HCT116 (cell line): ENCODE data around the gene ADGRG6. TPM values are rescaled to one million over a fixed set of nuclear protein-coding genes. Genes with fewer than 3 reads are reported as not detected.

Experiments
- ATAC-seq: fragments of 200-7000 bp; cut with Tn5 transposase; 2 replicates; pipeline ENCODE4 v1.9.1; 2020; ENCODE audit warnings: mild to moderate bottlenecking, moderate library complexity
- BruUV-seq: library from RNA; stranded (reverse); fragments of 400-500 nt; replicated peaks from 2 replicates; lab custom pipeline; 2021; lab: Mats Ljungman, UMichigan
- CTCF ChIA-PET: fragments of 300-600 bp; sonication (Branson Sonifier 250); formaldehyde crosslinking; loops from one replicate; lab custom pipeline; 2021; ENCODE audit warnings: antibody characterized with exemption; lab: Charles Lee
- POLR2A ChIA-PET: fragments of 300-600, 350-600 bp; sonication (Branson Sonifier 250); formaldehyde crosslinking; loops from one replicate; lab custom pipeline; 2021; ENCODE audit warnings: antibody characterized with exemption; lab: Charles Lee
- RAD21 ChIA-PET, 2 experiments: fragments of 300-600 bp; sonication (Branson Sonifier 250); formaldehyde crosslinking; loops; one replicate each; lab custom pipeline; 2023; ENCODE audit warnings: low total read pairs in 2 of 2; ENCODE audit not compliant: uncharacterized antibody in 2 of 2, unreplicated experiment in 2 of 2, low non-redundant PET in 1 of 2; lab: Charles Lee
- DNase-seq: peaks from one replicate; pipeline ENCODE4 v3.0.0-alpha.2; 2010; ENCODE audit warnings: low read depth, low spot score
- H2AFZ ChIP-seq: fragments of 200-600 bp; shearing (Covaris generic), sonication (generic); 2 replicates; pipeline ENCODE4 v1.6.1; 2017; ENCODE audit warnings: low read depth, mixed run types, mixed read lengths, antibody characterized with exemption, low read length; ENCODE audit not compliant: poor library complexity, severe bottlenecking
- H3K27ac ChIP-seq: 2 replicates; pipeline ENCODE4 v1.5.1; 2012; ENCODE audit warnings: low read depth, low read length
- H3K27me3 ChIP-seq: fragments of 200-600 bp; sonication (generic); 2 replicates; pipeline ENCODE4 v1.6.1; 2016; ENCODE audit warnings: mixed run types, low read length, mixed read lengths; ENCODE audit not compliant: insufficient read depth
- H3K36me3 ChIP-seq, 2 experiments: fragments of 200-500 bp in 1 of 2; fragments of 200-600 bp in 1 of 2; sonication (Bioruptor generic) in 1 of 2; sonication (generic) in 1 of 2; 2 replicates each; pipeline versions ENCODE4 v1.5.1 to v1.6.1; 2014 to 2016; ENCODE audit warnings: low read length in 2 of 2, inconsistent platforms in 1 of 2, mixed read lengths in 1 of 2, mixed run types in 1 of 2; ENCODE audit not compliant: insufficient read depth in 2 of 2, control insufficient read depth in 1 of 2
- H3K4me1 ChIP-seq, 2 experiments: fragments of 200-600 bp in 1 of 2; sonication (generic) in 1 of 2; 2 replicates each; pipeline versions ENCODE4 v1.5.1 to v1.6.1; 2012 to 2017; ENCODE audit warnings: low read length in 2 of 2, inconsistent platforms in 1 of 2, mild to moderate bottlenecking in 1 of 2, mixed read lengths in 1 of 2, mixed run types in 1 of 2, moderate library complexity in 1 of 2; ENCODE audit not compliant: insufficient read depth in 2 of 2, control insufficient read depth in 1 of 2
- H3K4me2 ChIP-seq: fragments of 200-600 bp; sonication (generic); 2 replicates; pipeline ENCODE4 v1.6.1; 2017; ENCODE audit warnings: mixed run types, low read length, mixed read lengths
- H3K4me3 ChIP-seq, 2 experiments: fragments of 200-600 bp in 1 of 2; sonication (generic) in 1 of 2; replicated peaks in 1 of 2; 2 replicates each; pipeline ENCODE4 v1.5.1; 2011 to 2016; ENCODE audit warnings: low read length in 2 of 2, control low read depth in 1 of 2, low read depth in 1 of 2, mild to moderate bottlenecking in 1 of 2, mixed read lengths in 1 of 2, mixed run types in 1 of 2
- H3K79me2 ChIP-seq: fragments of 200-600 bp; sonication (generic); 2 replicates; pipeline ENCODE4 v1.6.1; 2017; ENCODE audit warnings: mild to moderate bottlenecking, mixed run types, low read length, moderate library complexity, mixed read lengths; ENCODE audit not compliant: insufficient read depth
- H3K9ac ChIP-seq: fragments of 200-600 bp; sonication (generic); 2 replicates; pipeline ENCODE4 v1.6.1; 2016; ENCODE audit warnings: low read length, mixed read lengths
- H3K9me2 ChIP-seq: fragments of 200-600 bp; sonication (generic), shearing (Covaris generic); 2 replicates; pipeline ENCODE4 v1.6.1; 2017; ENCODE audit warnings: mixed run types, mild to moderate bottlenecking, moderate library complexity; ENCODE audit not compliant: insufficient read depth
- H3K9me3 ChIP-seq, 2 experiments: fragments of 200-500 bp in 1 of 2; fragments of 200-600 bp in 1 of 2; sonication (Bioruptor generic) in 1 of 2; sonication (generic) in 1 of 2; 2 replicates each; pipeline ENCODE4 v1.6.1; 2014 to 2017; ENCODE audit warnings: low read length in 2 of 2, mixed read lengths in 2 of 2, inconsistent platforms in 1 of 2, low read depth in 1 of 2, mild to moderate bottlenecking in 1 of 2, mixed run types in 1 of 2, moderate library complexity in 1 of 2; ENCODE audit not compliant: control insufficient read depth in 1 of 2, insufficient read depth in 1 of 2
- H4K20me1 ChIP-seq: fragments of 200-600 bp; sonication (generic), shearing (Covaris generic); 2 replicates; pipeline ENCODE4 v1.6.1; 2017; ENCODE audit warnings: mixed run types, mild to moderate bottlenecking, moderate library complexity; ENCODE audit not compliant: insufficient read depth
- EGR1 ChIP-seq: IDR thresholded peaks from 2 replicates; pipeline ENCODE4 v1.6.1; 2012; ENCODE audit warnings: low read depth
- ELF1 ChIP-seq: IDR thresholded peaks from 2 replicates; pipeline ENCODE4 v1.6.1; 2012; ENCODE audit warnings: low read depth, borderline replicate concordance
- EZH2phosphoT487 ChIP-seq: fragments of 200-600 bp; IDR thresholded peaks from 2 replicates; pipeline ENCODE4 v1.6.1; 2018; ENCODE audit warnings: antibody characterized with exemption, borderline replicate concordance
- SP1 ChIP-seq: IDR thresholded peaks from 2 replicates; pipeline ENCODE4 v1.6.1; 2012; ENCODE audit warnings: low read depth
- ZFX ChIP-seq: fragments of 450-650 bp; IDR thresholded peaks from 2 replicates; pipeline ENCODE4 v1.6.1; 2017
- intact Hi-C: fragments of 100-400 bp; cut with micrococcal nuclease; formaldehyde crosslinking; loops from 2 replicates; pipeline ENCODE4 v1.10.0; 2022
- total RNA-seq: library from RNA; stranded (reverse); gene quantifications from one replicate; pipeline ENCODE4 v1.2.1, GENCODE V29; 2021; ENCODE audit not compliant: unreplicated experiment

ADGRG6 gene
- total RNA-seq, 1 experiment from 2014 or later: 67.9 TPM

- no peak for DNase-seq
- no peaks in the 10 kb centered on the region for H3K27me3 ChIP-seq
- no peaks in the 10 kb centered on the region for H3K9me2 ChIP-seq
- no peak overlapping the region for H2AFZ ChIP-seq
- no TSS peak for BruUV-seq
- ChIA-PET POLR2A (no interaction called here), CTCF (no interaction called here), RAD21 (no interaction called here)
- ATAC-seq: no peak
- H3K36me3 ChIP-seq: 0 out of 4 replicates have a peak, but pooled peaks cover 0 to 3% of the 10 kb centered on the region in 2 experiments
- peaks cover 4% of the 10 kb centered on the region; the same call in 1 of the 2 replicates for H4K20me1 ChIP-seq
- H3K9ac ChIP-seq: no peak overlapping the region
- intact Hi-C loops: no loop called here
- H3K4me1 ChIP-seq: peaks cover 21 to 27% of the 10 kb centered on the region in 2 experiments
- H3K4me2 ChIP-seq: no peak overlapping the region
- no peak overlapping the region for H3K27ac ChIP-seq
- H3K79me2 ChIP-seq: peaks cover 13% of the 10 kb centered on the region
- TF ChIP-seq EZH2phosphoT487 (no peak), ELF1 (no peak)
- no peaks in the 10 kb centered on the region for H3K9me3 ChIP-seq
- H3K4me3 ChIP-seq: no peak overlapping the region
Observed at GRCh38 chr6:142384519-142385254, 82.9 kb downstream of the ADGRG6 start.

GRCh38 chr6:142385352-142385751 is 83.5 kb downstream of the ADGRG6 start:
- POLR2A ChIA-PET: no interaction called here
- DNase-seq: no peak
- Histone ChIP-seq H3K36me3 (0 out of 4 replicates have a peak, but pooled peaks cover 0 to 3% of the 10 kb centered on the region in 2 experiments), H4K20me1 (peaks cover 4% of the 10 kb centered on the region; the same call in 1 of the 2 replicates), H3K27me3 (no peaks in the 10 kb centered on the region)
- intact Hi-C loops: no loop called here
- TF ChIP-seq EGR1: no peak
- TF ChIP-seq SP1: no peak
- TF ChIP-seq ZFX: no peak
- TF ChIP-seq, all 23 proteins: peak for 0
- no peaks in the 10 kb centered on the region for H3K9me2 ChIP-seq
- no peak overlapping the region for H3K27ac ChIP-seq
- no TSS peak for BruUV-seq
- H2AFZ ChIP-seq: no peak overlapping the region
- no peak overlapping the region for H3K4me3 ChIP-seq
- H3K4me2 ChIP-seq: no peak overlapping the region
- H3K9me3 ChIP-seq: no peaks in the 10 kb centered on the region
- ChIA-PET RAD21 (no interaction called here), CTCF (no interaction called here)
- ATAC-seq: no peak
- peaks cover 15 to 21% of the 10 kb centered on the region in 2 experiments for H3K4me1 ChIP-seq
- no peak overlapping the region for H3K9ac ChIP-seq
- peaks cover 7% of the 10 kb centered on the region for H3K79me2 ChIP-seq
